ENCODE results near the gene NIPAL1. TPM values are rescaled to one million over a fixed set of nuclear protein-coding genes. Genes with fewer than 3 reads are reported as not detected.

The NIPAL1 gene
- total RNA-seq, 2 donors from 2014 or later = 0.68 to 2.4 TPM

DNA sequence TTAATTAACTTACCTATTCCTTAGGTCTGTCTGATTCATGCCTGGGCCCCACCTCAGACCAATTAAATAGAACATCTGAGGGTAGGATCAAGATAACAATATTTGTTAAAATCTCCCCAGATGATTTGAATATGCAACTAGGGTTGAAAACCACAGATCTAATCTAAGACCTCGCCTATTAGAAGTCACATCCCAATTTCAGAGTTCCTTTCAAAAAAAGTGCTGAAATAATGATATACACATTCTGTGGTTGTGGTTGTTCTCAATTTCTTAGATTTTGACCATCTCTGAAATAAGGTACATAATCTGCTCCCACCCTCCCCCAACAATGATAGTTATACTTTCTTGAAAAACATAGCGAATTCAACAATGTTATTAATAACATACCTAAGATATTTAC, 27.7 kb downstream of the NIPAL1 start:
- H3K36me3 ChIP-seq = no peaks in the 10 kb centered on the region
- TF ChIP-seq CTCF (IDR thresholded peaks at IDR 0.05) = no peak
- H3K9me3 ChIP-seq = no peaks in the 10 kb centered on the region
- H3K27ac ChIP-seq = no peak overlapping the region
- no peaks in the 10 kb centered on the region for H3K27me3 ChIP-seq (replicated peaks; ENCODE audit: insufficient read depth)
- DNase-seq (ENCODE audit: low spot score) = no peak
- H3K4me3 ChIP-seq = no peak overlapping the region
- no peaks in the 10 kb centered on the region for H3K4me1 ChIP-seq (ENCODE audit: control insufficient read depth in 1 of 2, low read depth in 2 of 2)
- no peak for ATAC-seq (ENCODE audit: insufficient number of reproducible peaks, low FRiP score, low read depth)

- Histone ChIP-seq H3K36me3 (no peaks in the 10 kb centered on the region), H3K9me3 (no peaks in the 10 kb centered on the region), H3K4me1 (ENCODE audit: control insufficient read depth in 1 of 2, low read depth in 2 of 2) (no peaks in the 10 kb centered on the region), H3K27me3 (replicated peaks; ENCODE audit: insufficient read depth) (no peaks in the 10 kb centered on the region), H3K4me3 (no peak overlapping the region), H3K27ac (no peak overlapping the region)
- TF ChIP-seq CTCF (IDR thresholded peaks at IDR 0.05) = no peak
- no peak for DNase-seq (ENCODE audit: low spot score)
- ATAC-seq (ENCODE audit: insufficient number of reproducible peaks, low FRiP score, low read depth) = no peak
Observed at GRCh38 chr4:48046059-48046458, 29.5 kb downstream of the NIPAL1 start.

DNA sequence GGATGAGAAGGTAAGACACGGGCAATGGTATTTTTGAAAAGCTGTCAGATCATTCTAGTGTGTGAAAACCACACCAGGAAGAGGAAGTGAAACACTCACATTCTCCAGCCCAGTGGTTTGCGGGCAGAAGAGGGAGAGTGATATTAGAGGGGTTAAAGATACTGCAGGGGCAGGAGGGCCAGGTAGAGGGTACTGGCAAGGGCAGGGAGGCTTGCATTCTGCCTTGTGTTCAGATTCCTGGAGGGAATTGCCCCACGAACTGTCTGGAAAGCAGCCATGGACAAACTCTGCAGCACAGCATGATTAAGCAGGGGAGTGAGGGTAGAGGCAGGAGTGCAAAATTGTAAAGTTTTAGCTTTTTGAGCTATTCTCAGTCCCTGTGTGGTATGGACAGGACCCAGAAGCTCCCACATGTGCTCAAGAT, 30.9 kb downstream of the NIPAL1 start:
- no peak for ATAC-seq (ENCODE audit: insufficient number of reproducible peaks, low FRiP score, low read depth)
- no peaks in the 10 kb centered on the region for H3K36me3 ChIP-seq
- no peak for TF ChIP-seq CTCF (IDR thresholded peaks at IDR 0.05)

DNA sequence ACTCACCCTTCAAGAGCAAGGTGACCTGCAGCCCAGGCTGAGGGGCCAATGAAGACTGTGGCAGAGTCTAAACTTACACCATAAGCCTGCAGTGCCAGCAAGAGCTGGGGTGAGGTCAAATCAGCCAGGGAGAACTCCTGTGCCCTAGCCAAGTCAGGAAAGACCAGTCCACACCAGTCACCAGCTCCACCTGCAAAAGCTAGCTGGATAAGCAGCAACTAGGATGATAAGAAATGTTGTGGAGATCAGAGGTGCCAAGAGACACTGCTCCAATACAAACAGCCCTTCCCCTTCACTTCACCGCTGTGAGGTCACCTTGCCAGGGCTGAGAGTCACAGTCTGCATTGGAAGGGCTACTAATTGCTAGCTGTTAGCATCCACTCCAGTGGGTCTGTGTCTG, 31.3 kb downstream of the NIPAL1 start:
- no peaks in the 10 kb centered on the region for H3K27me3 ChIP-seq (replicated peaks; ENCODE audit: insufficient read depth)

More for the DNA sequence above, 30.9 kb downstream of the NIPAL1 start:
- Histone ChIP-seq H3K27me3 (replicated peaks; ENCODE audit: insufficient read depth) (no peaks in the 10 kb centered on the region), H3K9me3 (no peaks in the 10 kb centered on the region), H3K4me3 (no peak overlapping the region), H3K27ac (no peak overlapping the region), H3K4me1 (ENCODE audit: control insufficient read depth in 1 of 2, low read depth in 2 of 2) (no peaks in the 10 kb centered on the region)
- DNase-seq (ENCODE audit: low spot score) = no peak

DNA sequence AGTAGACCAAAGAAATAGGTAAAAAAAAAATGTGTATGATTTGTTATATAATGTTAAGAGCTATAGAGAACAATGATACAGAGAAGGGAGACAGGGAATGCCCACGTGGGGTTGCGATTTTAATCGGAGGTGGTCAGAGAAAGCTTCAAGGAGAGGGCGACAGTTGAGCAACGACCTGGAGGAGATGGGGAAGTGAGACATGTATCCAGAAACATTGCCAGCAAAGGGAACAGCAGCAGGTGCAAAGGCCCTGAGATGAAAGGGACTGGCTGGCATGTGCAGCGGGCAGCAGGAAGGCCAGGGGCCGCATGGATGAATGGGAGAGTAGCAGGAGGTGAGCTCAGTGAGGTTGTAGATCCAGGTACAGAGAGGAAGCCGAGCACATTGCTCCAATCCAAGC, 32.9 kb downstream of the NIPAL1 start:
- Histone ChIP-seq H3K4me3 (no peak overlapping the region), H3K36me3 (no peaks in the 10 kb centered on the region), H3K27me3 (replicated peaks; ENCODE audit: insufficient read depth) (no peaks in the 10 kb centered on the region), H3K4me1 (ENCODE audit: control insufficient read depth in 1 of 2, low read depth in 2 of 2) (no peaks in the 10 kb centered on the region), H3K27ac (no peak overlapping the region), H3K9me3 (no peaks in the 10 kb centered on the region)
- no peak for ATAC-seq (ENCODE audit: insufficient number of reproducible peaks, low FRiP score, low read depth)
- no peak for TF ChIP-seq CTCF (IDR thresholded peaks at IDR 0.05)
- DNase-seq (ENCODE audit: low spot score) = no peak

More for the DNA sequence above, 31.3 kb downstream of the NIPAL1 start:
- no peak for TF ChIP-seq CTCF (IDR thresholded peaks at IDR 0.05)
- H3K9me3 ChIP-seq = no peaks in the 10 kb centered on the region
- H3K36me3 ChIP-seq = no peaks in the 10 kb centered on the region
- ATAC-seq (ENCODE audit: insufficient number of reproducible peaks, low FRiP score, low read depth) = no peak
- H3K4me1 ChIP-seq (ENCODE audit: control insufficient read depth in 1 of 2, low read depth in 2 of 2) = no peaks in the 10 kb centered on the region
- H3K27ac ChIP-seq = no peak overlapping the region
- no peak overlapping the region for H3K4me3 ChIP-seq
- no peak for DNase-seq (ENCODE audit: low spot score)
